H9 (cell line): ENCODE measurements around the gene SLC34A1. TPM values are rescaled to one million over a fixed set of nuclear protein-coding genes. Genes with fewer than 3 reads are reported as not detected.

Experiments used
- DNase-seq: peaks from one replicate; pipeline ENCODE4 v3.0.0-alpha.2; 2017
- H2AFZ ChIP-seq: one replicate; pipeline ENCODE4 v1.6.1; 2013; ENCODE audit warnings: mild to moderate bottlenecking, low read length, control low read depth, moderate library complexity
- H2AK5ac ChIP-seq: 2 replicates; pipeline ENCODE4 v1.6.1; 2013; ENCODE audit warnings: low read length, control low read depth, mixed read lengths; ENCODE audit not compliant: insufficient read length
- H2BK120ac ChIP-seq: one replicate; pipeline ENCODE4 v1.6.1; 2013; ENCODE audit warnings: low read depth, mild to moderate bottlenecking, low read length, control low read depth, inconsistent platforms; ENCODE audit not compliant: poor library complexity, severe bottlenecking
- H2BK12ac ChIP-seq: 2 replicates; pipeline ENCODE4 v1.6.1; 2013; ENCODE audit warnings: low read length, control low read depth, mixed read lengths, low read depth; ENCODE audit not compliant: insufficient read length
- H2BK15ac ChIP-seq: 2 replicates; pipeline ENCODE4 v1.6.1; 2013; ENCODE audit warnings: low read depth, low read length, control low read depth
- H2BK20ac ChIP-seq: one replicate; pipeline ENCODE4 v1.6.1; 2013; ENCODE audit warnings: low read depth, mild to moderate bottlenecking, low read length, control low read depth, inconsistent platforms; ENCODE audit not compliant: poor library complexity, severe bottlenecking
- H2BK5ac ChIP-seq: 2 replicates; pipeline ENCODE4 v1.6.1; 2013; ENCODE audit warnings: low read length, control low read depth, mixed read lengths; ENCODE audit not compliant: insufficient read length
- H3K14ac ChIP-seq: 2 replicates; pipeline ENCODE4 v1.6.1; 2013; ENCODE audit warnings: low read length, control low read depth; ENCODE audit not compliant: insufficient read depth
- H3K18ac ChIP-seq: 2 replicates; pipeline ENCODE4 v1.6.1; 2013; ENCODE audit warnings: low read depth, mild to moderate bottlenecking, mixed read lengths, low read length, control low read depth; ENCODE audit not compliant: insufficient read length
- H3K23ac ChIP-seq: 2 replicates; pipeline ENCODE4 v1.6.1; 2013; ENCODE audit warnings: low read length, control low read depth, mixed read lengths, low read depth; ENCODE audit not compliant: insufficient read length
- H3K23me2 ChIP-seq: 2 replicates; pipeline ENCODE4 v1.6.1; 2013; ENCODE audit warnings: low read depth, mild to moderate bottlenecking, mixed read lengths, low read length, control low read depth; ENCODE audit not compliant: insufficient read length, poor library complexity, severe bottlenecking
- H3K27ac ChIP-seq: 2 replicates; pipeline ENCODE4 v1.5.1; 2013; ENCODE audit warnings: low read length, control low read depth, mixed read lengths, low read depth; ENCODE audit not compliant: insufficient read length
- H3K27me3 ChIP-seq: 2 replicates; pipeline ENCODE4 v1.6.1; 2013; ENCODE audit warnings: low read length, control low read depth, inconsistent platforms; ENCODE audit not compliant: insufficient read depth
- H3K4ac ChIP-seq: 2 replicates; pipeline ENCODE4 v1.6.1; 2013; ENCODE audit warnings: low read depth, mild to moderate bottlenecking, control low read depth, inconsistent platforms, low read length, moderate library complexity
- H3K4me1 ChIP-seq: 2 replicates; pipeline ENCODE4 v1.6.1; 2013; ENCODE audit warnings: low read length, control low read depth, inconsistent platforms; ENCODE audit not compliant: insufficient read depth
- H3K4me2 ChIP-seq: 2 replicates; pipeline ENCODE4 v1.6.1; 2013; ENCODE audit warnings: low read length, control low read depth, mixed read lengths; ENCODE audit not compliant: insufficient read length, insufficient read depth
- H3K56ac ChIP-seq: 2 replicates; pipeline ENCODE4 v1.6.1; 2013; ENCODE audit warnings: low read depth, mild to moderate bottlenecking, mixed read lengths, low read length, control low read depth; ENCODE audit not compliant: insufficient read length
- H3K79me1 ChIP-seq: 2 replicates; pipeline ENCODE4 v1.6.1; 2013; ENCODE audit warnings: low read depth, mild to moderate bottlenecking, moderate library complexity, low read length, control low read depth, inconsistent platforms; ENCODE audit not compliant: insufficient read depth, poor library complexity, severe bottlenecking
- H3K79me2 ChIP-seq: 2 replicates; pipeline ENCODE4 v1.6.1; 2013; ENCODE audit warnings: low read length, control low read depth, inconsistent platforms; ENCODE audit not compliant: insufficient read depth
- H3K9ac ChIP-seq: 2 replicates; pipeline ENCODE4 v1.6.1; 2013; ENCODE audit warnings: low read length, control low read depth, mixed read lengths; ENCODE audit not compliant: insufficient read length; ENCODE audit errors: extremely low read depth
- H3K9me3 ChIP-seq: one replicate; pipeline ENCODE4 v1.6.1; 2013; ENCODE audit warnings: low read depth, low read length, inconsistent platforms; ENCODE audit not compliant: control insufficient read depth
- H3T11ph ChIP-seq: one replicate; pipeline ENCODE4 v1.6.1; 2013; ENCODE audit warnings: mild to moderate bottlenecking, low read length, control low read depth, inconsistent platforms
- H4K20me1 ChIP-seq: one replicate; pipeline ENCODE4 v1.6.1; 2013; ENCODE audit not compliant: control insufficient read depth, insufficient read length, insufficient read depth
- H4K5ac ChIP-seq: 2 replicates; pipeline ENCODE4 v1.6.1; 2013; ENCODE audit warnings: low read depth, mild to moderate bottlenecking, mixed read lengths, low read length, control low read depth; ENCODE audit not compliant: insufficient read length
- H4K8ac ChIP-seq: replicated peaks from 2 replicates; pipeline ENCODE4 v1.6.1; 2013; ENCODE audit warnings: low read length, control low read depth, mixed read lengths, low read depth; ENCODE audit not compliant: insufficient read length
- H4K91ac ChIP-seq: 2 replicates; pipeline ENCODE4 v1.6.1; 2013; ENCODE audit warnings: low read depth, mild to moderate bottlenecking, moderate library complexity, mixed read lengths, low read length, control low read depth; ENCODE audit not compliant: insufficient read length
- H3K27ac Mint-ChIP-seq, 3 experiments: 2 replicates in 2 of 3; 3 replicates in 1 of 3; pipeline ENCODE4 v1.8.0; 2020 to 2021; ENCODE audit warnings: mixed read lengths in 3 of 3, mild to moderate bottlenecking in 1 of 3, moderate library complexity in 1 of 3
- H3K27me3 Mint-ChIP-seq: 2 replicates; pipeline ENCODE4 v1.8.0; 2021; ENCODE audit warnings: low read depth, mild to moderate bottlenecking, moderate library complexity, mixed read lengths
- H3K36me3 Mint-ChIP-seq, 3 experiments: 2 replicates in 2 of 3; 3 replicates in 1 of 3; pipeline ENCODE4 v1.8.0; 2020 to 2021; ENCODE audit warnings: low read depth in 3 of 3, mixed read lengths in 3 of 3; ENCODE audit not compliant: insufficient read depth in 1 of 3
- H3K4me1 Mint-ChIP-seq, 2 experiments: 2 replicates each; pipeline ENCODE4 v1.8.0; 2020; ENCODE audit warnings: mixed read lengths in 2 of 2
- H3K4me3 Mint-ChIP-seq, 2 experiments: 2 replicates in 1 of 2; 3 replicates in 1 of 2; pipeline ENCODE4 v1.8.0; 2020 to 2021; ENCODE audit warnings: mild to moderate bottlenecking in 2 of 2, mixed read lengths in 2 of 2, moderate library complexity in 1 of 2
- H3K9me3 Mint-ChIP-seq, 2 experiments: 2 replicates in 1 of 2; 3 replicates in 1 of 2; pipeline ENCODE4 v1.8.0; 2020; ENCODE audit warnings: mild to moderate bottlenecking in 2 of 2, mixed read lengths in 2 of 2, moderate library complexity in 1 of 2
- WGBS: extraction: QIAGEN DNeasy Blood & Tissue Kit; methylation state at CpG from one replicate; pipeline ENCODE4 v1.1.7; 2013; ENCODE audit warnings: missing lambda C conversion rate, low lambda C conversion rate, mixed read lengths; ENCODE audit not compliant: insufficient read length; ENCODE audit errors: extremely low coverage; 5-methylcytosine and 5-hydroxymethylcytosine counted together
- total RNA-seq: library from RNA; stranded (reverse); gene quantifications from 2 replicates; pipeline ENCODE4 v1.2.1, GENCODE V29; 2021
- TF ChIP-seq, protein P1 (sequence below): fragments of 200-600 bp; sonication (generic); conservative IDR thresholded peaks from 3 replicates; pipeline ENCODE4 v1.8.0; 2021; ENCODE audit warnings: antibody characterized with exemption, mild to moderate bottlenecking

Gene SLC34A1
- total RNA-seq, 1 experiment from 2014 or later, result not detected

DNA sequence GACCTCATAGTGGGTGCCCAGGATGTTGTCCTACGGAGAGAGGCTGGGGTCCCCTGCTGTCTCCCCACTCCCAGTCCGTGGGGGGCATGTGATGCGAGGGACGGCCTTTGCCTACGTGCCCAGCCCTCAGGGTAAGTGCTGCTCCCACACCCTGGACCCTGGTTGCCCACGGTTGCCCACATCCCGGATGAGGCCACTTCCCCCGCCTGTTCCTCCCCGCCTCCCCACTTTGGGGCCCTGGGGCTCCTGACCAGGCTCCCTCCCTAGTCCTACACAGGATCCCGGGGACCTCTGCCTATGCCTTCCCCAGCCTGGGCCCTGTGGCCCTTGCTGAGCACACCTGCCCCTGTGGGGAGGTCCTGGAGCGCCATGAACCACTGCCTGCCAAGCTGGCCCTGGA, 1.5 kb downstream of the SLC34A1 start:
- Histone ChIP-seq H4K5ac (no peak overlapping the region), H3K14ac (no peak overlapping the region), H2BK5ac (no peak overlapping the region), H2BK120ac (no peak overlapping the region), H2BK15ac (no peak overlapping the region), H3K27ac (no peak overlapping the region), H2BK20ac (no peak overlapping the region), H3K9ac (no peak overlapping the region), H2BK12ac (no peak overlapping the region), H3K79me1 (no peaks in the 10 kb centered on the region), H3K23ac (no peak overlapping the region), H3K4me1 (no peaks in the 10 kb centered on the region), H4K20me1 (no peaks in the 10 kb centered on the region), H3T11ph (no peak overlapping the region), H2AFZ (no peak overlapping the region), H3K27me3 (no peaks in the 10 kb centered on the region; the same call in 1 of the 2 replicates), H3K56ac (no peak overlapping the region), H3K23me2 (no peaks in the 10 kb centered on the region), H3K18ac (no peak overlapping the region), H4K91ac (no peak overlapping the region), H3K4me2 (no peak overlapping the region), H2AK5ac (no peak overlapping the region), H3K9me3 (no peaks in the 10 kb centered on the region), H3K79me2 (no peaks in the 10 kb centered on the region), H3K4ac (no peak overlapping the region), H4K8ac (no peak overlapping the region)
- Mint-ChIP-seq H3K4me1 (peaks cover 28 to 32% of the 10 kb centered on the region in 2 experiments), H3K36me3 (no peaks in the 10 kb centered on the region), H3K4me3 (no peak overlapping the region), H3K27me3 (peaks cover 74% of the 10 kb centered on the region), H3K9me3 (no peaks in the 10 kb centered on the region; a peak in 1 of 5 replicates), H3K27ac (no peak overlapping the region)
- no peak for DNase-seq
- TF ChIP-seq, protein P1, sequence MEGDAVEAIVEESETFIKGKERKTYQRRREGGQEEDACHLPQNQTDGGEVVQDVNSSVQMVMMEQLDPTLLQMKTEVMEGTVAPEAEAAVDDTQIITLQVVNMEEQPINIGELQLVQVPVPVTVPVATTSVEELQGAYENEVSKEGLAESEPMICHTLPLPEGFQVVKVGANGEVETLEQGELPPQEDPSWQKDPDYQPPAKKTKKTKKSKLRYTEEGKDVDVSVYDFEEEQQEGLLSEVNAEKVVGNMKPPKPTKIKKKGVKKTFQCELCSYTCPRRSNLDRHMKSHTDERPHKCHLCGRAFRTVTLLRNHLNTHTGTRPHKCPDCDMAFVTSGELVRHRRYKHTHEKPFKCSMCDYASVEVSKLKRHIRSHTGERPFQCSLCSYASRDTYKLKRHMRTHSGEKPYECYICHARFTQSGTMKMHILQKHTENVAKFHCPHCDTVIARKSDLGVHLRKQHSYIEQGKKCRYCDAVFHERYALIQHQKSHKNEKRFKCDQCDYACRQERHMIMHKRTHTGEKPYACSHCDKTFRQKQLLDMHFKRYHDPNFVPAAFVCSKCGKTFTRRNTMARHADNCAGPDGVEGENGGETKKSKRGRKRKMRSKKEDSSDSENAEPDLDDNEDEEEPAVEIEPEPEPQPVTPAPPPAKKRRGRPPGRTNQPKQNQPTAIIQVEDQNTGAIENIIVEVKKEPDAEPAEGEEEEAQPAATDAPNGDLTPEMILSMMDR, result no peak
- no CpG with 5 or more reads among the region's 11 CpGs for WGBS
